Keratinocyte (primary cell): ENCODE measurements around the gene TNFAIP8. TPM values are rescaled to one million over a fixed set of nuclear protein-coding genes. Genes with fewer than 3 reads are reported as not detected.

ENCODE experiments used
- DNase-seq: peaks from one replicate; pipeline ENCODE4 v3.0.0-alpha.2; 2011; ENCODE audit warnings: low read depth, missing footprints, low spot score
- FAIRE-seq: peaks from 2 replicates; lab custom pipeline; 2011; peaks lifted over from hg19 to GRCh38; lab: Jason Lieb, UNC
- H2AFZ ChIP-seq: 2 replicates; pipeline ENCODE4 v1.6.0; 2012; ENCODE audit warnings: low read length, control low read depth, inconsistent platforms; ENCODE audit not compliant: control insufficient read depth
- H3K27ac ChIP-seq: 2 replicates; pipeline ENCODE4 v1.5.1; 2011; ENCODE audit warnings: low read length; ENCODE audit not compliant: control insufficient read depth, insufficient read depth
- H3K27me3 ChIP-seq: 3 replicates; pipeline ENCODE4 v1.6.0; 2011; ENCODE audit warnings: low read length; ENCODE audit not compliant: control insufficient read depth, insufficient read depth; ENCODE audit errors: extremely low read depth
- H3K36me3 ChIP-seq, 2 experiments: 2 replicates in 1 of 2; 3 replicates in 1 of 2; pipeline ENCODE4 v1.5.1; 2011; ENCODE audit warnings: low read length in 2 of 2, mild to moderate bottlenecking in 1 of 2; ENCODE audit not compliant: control insufficient read depth in 2 of 2, insufficient read depth in 2 of 2; ENCODE audit errors: extremely low read depth in 1 of 2
- H3K4me1 ChIP-seq: 3 replicates; pipeline ENCODE4 v1.5.1; 2011; ENCODE audit warnings: low read length; ENCODE audit not compliant: control insufficient read depth, insufficient read depth; ENCODE audit errors: extremely low read depth
- H3K4me2 ChIP-seq: 3 replicates; pipeline ENCODE4 v1.6.0; 2011; ENCODE audit warnings: low read depth, low read length; ENCODE audit not compliant: control insufficient read depth, insufficient read depth; ENCODE audit errors: extremely low read depth
- H3K4me3 ChIP-seq, 3 experiments: fragments of 200-600 bp in 1 of 3; sonication (generic) in 1 of 3; 2 replicates in 2 of 3; 3 replicates in 1 of 3; pipeline ENCODE4 v1.5.1; 2011 to 2016; ENCODE audit warnings: low read length in 3 of 3, mild to moderate bottlenecking in 3 of 3, control low read depth in 2 of 3, inconsistent platforms in 1 of 3, low read depth in 1 of 3, mixed read lengths in 1 of 3, mixed run types in 1 of 3, moderate library complexity in 1 of 3; ENCODE audit not compliant: control insufficient read depth in 2 of 3, insufficient read depth in 2 of 3; ENCODE audit errors: extremely low read depth in 1 of 3
- H3K79me2 ChIP-seq: 2 replicates; pipeline ENCODE4 v1.6.0; 2012; ENCODE audit warnings: low read length; ENCODE audit not compliant: control insufficient read depth, insufficient read depth
- H3K9ac ChIP-seq: 3 replicates; pipeline ENCODE4 v1.6.0; 2011; ENCODE audit warnings: low read length; ENCODE audit not compliant: control insufficient read depth, insufficient read depth; ENCODE audit errors: extremely low read depth
- H3K9me1 ChIP-seq: 3 replicates; pipeline ENCODE4 v1.6.0; 2011; ENCODE audit warnings: low read length; ENCODE audit not compliant: control insufficient read depth, insufficient read depth; ENCODE audit errors: extremely low read depth
- H3K9me3 ChIP-seq: 2 replicates; pipeline ENCODE4 v1.5.1; 2012; ENCODE audit warnings: low read depth, low read length; ENCODE audit not compliant: control insufficient read depth
- H4K20me1 ChIP-seq: 3 replicates; pipeline ENCODE4 v1.6.0; 2011; ENCODE audit warnings: low read length; ENCODE audit not compliant: control insufficient read depth, insufficient read depth; ENCODE audit errors: extremely low read depth
- CTCF ChIP-seq, 3 experiments: IDR thresholded peaks in 1 of 3; conservative IDR thresholded peaks in 1 of 3; optimal IDR thresholded peaks in 1 of 3; 2 replicates in 2 of 3; 3 replicates in 1 of 3; pipeline versions ENCODE3 to v1.5.1; 2011; ENCODE audit warnings: low read length in 3 of 3, mild to moderate bottlenecking in 3 of 3, moderate library complexity in 2 of 3, control low read depth in 1 of 3, inconsistent platforms in 1 of 3; ENCODE audit not compliant: insufficient read depth in 2 of 3; ENCODE audit errors: extremely low read depth in 1 of 3
- EZH2 ChIP-seq: IDR thresholded peaks from one replicate; pipeline ENCODE4 v1.6.1; 2012; ENCODE audit warnings: inconsistent platforms, mild to moderate bottlenecking, low read length, moderate library complexity
- dilution Hi-C: fragments of 300-500 bp; cut with MboI; formaldehyde crosslinking; loops from one replicate; pipeline ENCODE4 v1.7.0; 2020; ENCODE audit warnings: low sequenced_read_pairs; ENCODE audit not compliant: extremely low pct_ligation_motif_present
- polyA plus RNA-seq, 5 experiments: library from polyadenylated mRNA; depleted of rRNA in 3 of 5; stranded (reverse) in 3 of 5; stranded (forward) in 1 of 5; unstranded in 1 of 5; fragments of >200 nt; gene quantifications; 1 replicate in 1 of 5; 2 replicates in 3 of 5; 3 replicates in 1 of 5; pipeline versions ENCODE4 v1.2.1 to v1.2.3, GENCODE V29; 2011 to 2012; ENCODE audit warnings: missing spikeins in 2 of 5, low read depth in 1 of 5, low replicate concordance in 1 of 5

The TNFAIP8 gene
- polyA plus RNA-seq, 1 donor (not counting 4 experiments of a cell fraction or from before 2014, with no cell fraction given), result 20.8 TPM

- H2AFZ ChIP-seq, result no peak overlapping the region
- H3K4me2 ChIP-seq, result no peak overlapping the region
- H3K36me3 ChIP-seq, result no peaks in the 10 kb centered on the region
- FAIRE-seq, result no peak
- H4K20me1 ChIP-seq, result no peaks in the 10 kb centered on the region
- TF ChIP-seq CTCF (optimal IDR thresholded peaks at IDR 0.05 in 1 of 3, IDR thresholded peaks at IDR 0.05 in 1 of 3, conservative IDR thresholded peaks at IDR 0.05 in 1 of 3; ENCODE audit: extremely low read depth in 1 of 3, insufficient read depth in 2 of 3, low read length in 3 of 3) (no peak), EZH2 (no peak)
- H3K27me3 ChIP-seq, result no peaks in the 10 kb centered on the region
- H3K79me2 ChIP-seq, result peaks cover 3% of the 10 kb centered on the region
- no peaks in the 10 kb centered on the region for H3K9me1 ChIP-seq
- no peak overlapping the region for H3K4me3 ChIP-seq
- no peak overlapping the region for H3K9ac ChIP-seq
- H3K9me3 ChIP-seq, result no peaks in the 10 kb centered on the region
- H3K4me1 ChIP-seq, result peaks cover 38% of the 10 kb centered on the region
- dilution Hi-C loops, result no loop called here
- no peak for DNase-seq
- no peak overlapping the region for H3K27ac ChIP-seq
Observed at GRCh38 chr5:119319890-119320289, 35.9 kb upstream of the TNFAIP8 start.

GRCh38 chr5:119321569-119322311 lies 34.1 kb upstream of the TNFAIP8 start:
- no peaks in the 10 kb centered on the region for H3K36me3 ChIP-seq
- dilution Hi-C loops, result no loop called here
- H3K4me2 ChIP-seq, result peak overlapping the region; percentile 82
- no peak for TF ChIP-seq CTCF (optimal IDR thresholded peaks at IDR 0.05 in 1 of 3, IDR thresholded peaks at IDR 0.05 in 1 of 3, conservative IDR thresholded peaks at IDR 0.05 in 1 of 3; ENCODE audit: extremely low read depth in 1 of 3, insufficient read depth in 2 of 3, low read length in 3 of 3)
- no peak for TF ChIP-seq EZH2
- H2AFZ ChIP-seq, result no peak overlapping the region
- no peak overlapping the region for H3K4me3 ChIP-seq
- H3K79me2 ChIP-seq, result peaks cover 11% of the 10 kb centered on the region
- no peaks in the 10 kb centered on the region for H4K20me1 ChIP-seq
- H3K9ac ChIP-seq, result peak overlapping the region; percentile 24
- no peaks in the 10 kb centered on the region for H3K9me1 ChIP-seq
- peaks cover 42% of the 10 kb centered on the region for H3K4me1 ChIP-seq
- DNase-seq, result no peak
- H3K27me3 ChIP-seq, result no peaks in the 10 kb centered on the region
- peak overlapping the region; percentile 96 for H3K27ac ChIP-seq
- FAIRE-seq, result no peak
- no peaks in the 10 kb centered on the region for H3K9me3 ChIP-seq
